ENCODE data around the gene CLEC2D.
"Not testable (repeated sequence)": the region's sequence is repeated elsewhere in the genome, so short reads cannot be mapped to it uniquely, and the experiment has no call there.

CLEC2D gene

GRCh38 chr12:9731393-9731792 is 61.9 kb downstream of the CLEC2D start:
- DNase-seq = no peak

GRCh38 chr12:9731797-9732196 is 62.3 kb downstream of the CLEC2D start:
- no peak for DNase-seq

GRCh38 chr12:9732921-9733461 is 63.5 kb downstream of the CLEC2D start, which contains the start of gene CLECL1:
CLECL1 (minus strand) TSS chr12:9733097.
- DNase-seq = no peak

- DNase-seq = no peak
Observed at GRCh38 chr12:9735601-9736000, 66.1 kb downstream of the CLEC2D start.

GRCh38 chr12:9736936-9737705 is 67.6 kb downstream of the CLEC2D start:
- no peak for DNase-seq

- DNase-seq = not testable (repeated sequence)
Observed at GRCh38 chr12:9738905-9739304, 69.4 kb downstream of the CLEC2D start.

GRCh38 chr12:9739404-9740105 is 70.0 kb downstream of the CLEC2D start:
- DNase-seq = peak; percentile 50

- DNase-seq = peak; percentile 55
Observed at GRCh38 chr12:9740106-9740750, 70.7 kb downstream of the CLEC2D start.

GRCh38 chr12:9741726-9742125 is 72.2 kb downstream of the CLEC2D start:
- no peak for DNase-seq

GRCh38 chr12:9742661-9743060 is 73.1 kb downstream of the CLEC2D start:
- DNase-seq = no peak

- no peak for DNase-seq
Observed at GRCh38 chr12:9745199-9745598, 75.7 kb downstream of the CLEC2D start.
